Activated naive CD8-positive, alpha-beta T cell treated with anti-CD3 and anti-CD28 coated beads, Interleukin-2, amount 50 U/mL, for 24 hours (primary cell): ENCODE results near the gene OLFML2A.
A peak's percentile ranks its signal among the peaks of the same experiment; 100 is the strongest.

Experiments used
- ATAC-seq: fragments of 150-1000 bp; cut with Tn5 transposase; one replicate; pipeline ENCODE4 v1.10.0; 2021
- DNase-seq: peaks from one replicate; pipeline ENCODE4 v3.0.0; 2021
- H3K27ac Mint-ChIP-seq: one replicate; pipeline ENCODE4 v1.8.0; 2021; ENCODE audit warnings: mild to moderate bottlenecking, mixed read lengths
- H3K27me3 Mint-ChIP-seq: one replicate; pipeline ENCODE4 v1.8.0; 2021; ENCODE audit warnings: mixed read lengths
- H3K36me3 Mint-ChIP-seq: one replicate; pipeline ENCODE4 v1.8.0; 2021; ENCODE audit warnings: low read depth, mixed read lengths
- H3K4me1 Mint-ChIP-seq: one replicate; pipeline ENCODE4 v1.8.0; 2021; ENCODE audit warnings: mixed read lengths
- H3K4me3 Mint-ChIP-seq: one replicate; pipeline ENCODE4 v1.8.0; 2021; ENCODE audit warnings: mild to moderate bottlenecking, moderate library complexity, mixed read lengths
- H3K9me3 Mint-ChIP-seq: one replicate; pipeline ENCODE4 v1.8.0; 2021; ENCODE audit warnings: mixed read lengths

The OLFML2A gene

GRCh38 chr9:124754289-124754688, 22.6 kb upstream of the OLFML2A start:
- peaks cover 15% of the 10 kb centered on the region for H3K4me1 Mint-ChIP-seq
- H3K9me3 Mint-ChIP-seq: no peaks in the 10 kb centered on the region
- no peak overlapping the region for H3K27ac Mint-ChIP-seq
- H3K36me3 Mint-ChIP-seq: no peaks in the 10 kb centered on the region
- H3K4me3 Mint-ChIP-seq: no peak overlapping the region
- ATAC-seq (no peak), DNase-seq (no peak)
- H3K27me3 Mint-ChIP-seq: peaks cover 63% of the 10 kb centered on the region

- peaks cover 65% of the 10 kb centered on the region for H3K27me3 Mint-ChIP-seq
- ATAC-seq (peak; percentile 63), DNase-seq (no peak)
- no peaks in the 10 kb centered on the region for H3K36me3 Mint-ChIP-seq
- no peaks in the 10 kb centered on the region for H3K9me3 Mint-ChIP-seq
- no peak overlapping the region for H3K27ac Mint-ChIP-seq
- H3K4me3 Mint-ChIP-seq: no peak overlapping the region
- peaks cover 15% of the 10 kb centered on the region for H3K4me1 Mint-ChIP-seq
Measured at GRCh38 chr9:124755061-124755460, 21.9 kb upstream of the OLFML2A start.

GRCh38 chr9:124756011-124756410, 20.9 kb upstream of the OLFML2A start:
- ATAC-seq (no peak), DNase-seq (no peak)
- Mint-ChIP-seq H3K36me3 (no peaks in the 10 kb centered on the region), H3K27ac (no peak overlapping the region), H3K27me3 (peaks cover 67% of the 10 kb centered on the region), H3K4me3 (no peak overlapping the region), H3K4me1 (peaks cover 15% of the 10 kb centered on the region), H3K9me3 (no peaks in the 10 kb centered on the region)

GRCh38 chr9:124757616-124758015, 19.3 kb upstream of the OLFML2A start:
- Mint-ChIP-seq H3K27me3 (peaks cover 79% of the 10 kb centered on the region), H3K27ac (no peak overlapping the region), H3K9me3 (no peaks in the 10 kb centered on the region), H3K4me1 (peaks cover 15% of the 10 kb centered on the region), H3K36me3 (no peaks in the 10 kb centered on the region), H3K4me3 (no peak overlapping the region)
- DNase-seq (no peak), ATAC-seq (no peak)

- Mint-ChIP-seq H3K27ac (no peak overlapping the region), H3K27me3 (peaks cover 82% of the 10 kb centered on the region), H3K9me3 (no peaks in the 10 kb centered on the region), H3K4me3 (no peak overlapping the region), H3K4me1 (peaks cover 15% of the 10 kb centered on the region), H3K36me3 (no peaks in the 10 kb centered on the region)
- ATAC-seq (no peak), DNase-seq (no peak)
Measured at GRCh38 chr9:124758061-124758460, 18.9 kb upstream of the OLFML2A start.

GRCh38 chr9:124758691-124759090, 18.2 kb upstream of the OLFML2A start:
- Mint-ChIP-seq H3K9me3 (no peaks in the 10 kb centered on the region), H3K27me3 (peaks cover 85% of the 10 kb centered on the region), H3K4me3 (no peak overlapping the region), H3K36me3 (no peaks in the 10 kb centered on the region), H3K4me1 (peaks cover 15% of the 10 kb centered on the region), H3K27ac (no peak overlapping the region)
- ATAC-seq (no peak), DNase-seq (no peak)

GRCh38 chr9:124759327-124759726, 17.6 kb upstream of the OLFML2A start:
- ATAC-seq (no peak), DNase-seq (no peak)
- Mint-ChIP-seq H3K4me3 (no peak overlapping the region), H3K9me3 (no peaks in the 10 kb centered on the region), H3K27ac (no peak overlapping the region), H3K4me1 (peaks cover 14% of the 10 kb centered on the region), H3K27me3 (peaks cover 85% of the 10 kb centered on the region), H3K36me3 (no peaks in the 10 kb centered on the region)

- no peaks in the 10 kb centered on the region for H3K9me3 Mint-ChIP-seq
- H3K4me1 Mint-ChIP-seq: peaks cover 3% of the 10 kb centered on the region
- H3K27ac Mint-ChIP-seq: no peak overlapping the region
- H3K27me3 Mint-ChIP-seq: peaks cover 76% of the 10 kb centered on the region
- no peak for DNase-seq
- H3K36me3 Mint-ChIP-seq: no peaks in the 10 kb centered on the region
- no peak for ATAC-seq
- H3K4me3 Mint-ChIP-seq: no peak overlapping the region
Measured at GRCh38 chr9:124760719-124761118, 16.2 kb upstream of the OLFML2A start.

GRCh38 chr9:124761196-124761595, 15.7 kb upstream of the OLFML2A start:
- H3K27me3 Mint-ChIP-seq: peaks cover 77% of the 10 kb centered on the region
- peaks cover 3% of the 10 kb centered on the region for H3K4me1 Mint-ChIP-seq
- H3K36me3 Mint-ChIP-seq: no peaks in the 10 kb centered on the region
- no peak for DNase-seq
- no peaks in the 10 kb centered on the region for H3K9me3 Mint-ChIP-seq
- no peak overlapping the region for H3K4me3 Mint-ChIP-seq
- no peak for ATAC-seq
- H3K27ac Mint-ChIP-seq: no peak overlapping the region

GRCh38 chr9:124761710-124762109, 15.2 kb upstream of the OLFML2A start:
- Mint-ChIP-seq H3K4me1 (peaks cover 3% of the 10 kb centered on the region), H3K36me3 (no peaks in the 10 kb centered on the region), H3K9me3 (no peaks in the 10 kb centered on the region), H3K27ac (no peak overlapping the region), H3K4me3 (no peak overlapping the region), H3K27me3 (peaks cover 76% of the 10 kb centered on the region)
- ATAC-seq (no peak), DNase-seq (no peak)

- no peak overlapping the region for H3K4me3 Mint-ChIP-seq
- H3K27me3 Mint-ChIP-seq: peaks cover 75% of the 10 kb centered on the region
- H3K36me3 Mint-ChIP-seq: no peaks in the 10 kb centered on the region
- H3K27ac Mint-ChIP-seq: no peak overlapping the region
- H3K4me1 Mint-ChIP-seq: peaks cover 3% of the 10 kb centered on the region
- DNase-seq: no peak
- H3K9me3 Mint-ChIP-seq: no peaks in the 10 kb centered on the region
- ATAC-seq: no peak
Measured at GRCh38 chr9:124762633-124763032, 14.3 kb upstream of the OLFML2A start.

GRCh38 chr9:124764774-124765438, 12.0 kb upstream of the OLFML2A start:
- Mint-ChIP-seq H3K4me3 (no peak overlapping the region), H3K27ac (no peak overlapping the region), H3K4me1 (peaks cover 10% of the 10 kb centered on the region), H3K9me3 (no peaks in the 10 kb centered on the region), H3K36me3 (no peaks in the 10 kb centered on the region), H3K27me3 (peaks cover 77% of the 10 kb centered on the region)
- ATAC-seq (no peak), DNase-seq (no peak)

- Mint-ChIP-seq H3K4me3 (no peak overlapping the region), H3K4me1 (peaks cover 13% of the 10 kb centered on the region), H3K9me3 (no peaks in the 10 kb centered on the region), H3K36me3 (no peaks in the 10 kb centered on the region), H3K27ac (no peak overlapping the region), H3K27me3 (peaks cover 80% of the 10 kb centered on the region)
- no peak for DNase-seq
- ATAC-seq: no peak
Measured at GRCh38 chr9:124765439-124765835, 11.5 kb upstream of the OLFML2A start.

- H3K27me3 Mint-ChIP-seq: peaks cover 72% of the 10 kb centered on the region
- H3K36me3 Mint-ChIP-seq: no peaks in the 10 kb centered on the region
- H3K4me3 Mint-ChIP-seq: no peak overlapping the region
- H3K4me1 Mint-ChIP-seq: peaks cover 15% of the 10 kb centered on the region
- DNase-seq (no peak), ATAC-seq (no peak)
- H3K27ac Mint-ChIP-seq: no peak overlapping the region
- no peaks in the 10 kb centered on the region for H3K9me3 Mint-ChIP-seq
Measured at GRCh38 chr9:124766326-124766725, 10.6 kb upstream of the OLFML2A start.

- H3K4me1 Mint-ChIP-seq: peaks cover 19% of the 10 kb centered on the region
- H3K9me3 Mint-ChIP-seq: no peaks in the 10 kb centered on the region
- no peak for ATAC-seq
- no peaks in the 10 kb centered on the region for H3K36me3 Mint-ChIP-seq
- H3K4me3 Mint-ChIP-seq: no peak overlapping the region
- no peak overlapping the region for H3K27ac Mint-ChIP-seq
- no peak for DNase-seq
- H3K27me3 Mint-ChIP-seq: peaks cover 65% of the 10 kb centered on the region
Measured at GRCh38 chr9:124766815-124767554, 9.9 kb upstream of the OLFML2A start.
